Transverse colon (tissue), 4 donors: Measurements from ENCODE around the gene RSRC2. TPM values are rescaled to one million over a fixed set of nuclear protein-coding genes. Genes with fewer than 3 reads are reported as not detected.

Experiments
- DNase-seq: peaks from one replicate; pipeline ENCODE4 v3.0.0-alpha.2; 2019
- H3K27ac ChIP-seq, 4 donors: fragments of 200-600 bp; sonication (generic); 2 replicates each; pipeline ENCODE4 v1.5.1; 2016 to 2018; ENCODE audit warnings: inconsistent platforms in 4 of 4
- H3K27me3 ChIP-seq: fragments of 200-600 bp; sonication (generic); 2 replicates; pipeline ENCODE4 v1.5.1; 2017; ENCODE audit warnings: inconsistent platforms
- H3K36me3 ChIP-seq, 4 donors: fragments of 200-600 bp; sonication (generic); 2 replicates each; pipeline ENCODE4 v1.5.1; 2017 to 2019; ENCODE audit warnings: inconsistent platforms in 4 of 4
- H3K4me1 ChIP-seq, 4 donors: fragments of 200-600 bp; sonication (generic); 2 replicates each; pipeline ENCODE4 v1.5.1; 2017 to 2020; ENCODE audit warnings: inconsistent platforms in 4 of 4
- H3K4me3 ChIP-seq, 4 donors: fragments of 200-600 bp; sonication (generic); 1 replicate in 1 of 4; 2 replicates in 3 of 4; pipeline versions ENCODE4 v1.5.1 to v1.6.1; 2017 to 2019; ENCODE audit warnings: inconsistent platforms in 4 of 4
- H3K9me3 ChIP-seq, 2 donors: fragments of 200-600 bp; sonication (generic); 2 replicates each; pipeline ENCODE4 v1.5.1; 2017 to 2019; ENCODE audit warnings: inconsistent platforms in 2 of 2
- CTCF ChIP-seq, 5 experiments: fragments of 200-600 bp in 3 of 5; fragments of 450-650 bp in 2 of 5; sonication (generic) in 3 of 5; IDR thresholded peaks; 1 replicate in 2 of 5; 2 replicates in 3 of 5; pipeline ENCODE4 v1.5.1; 2016 to 2017; ENCODE audit warnings: antibody characterized with exemption in 5 of 5, inconsistent platforms in 3 of 5, mild to moderate bottlenecking in 2 of 5, moderate library complexity in 1 of 5
- EP300 ChIP-seq: sonication (generic); formaldehyde crosslinking; IDR thresholded peaks from one replicate; pipeline ENCODE4 v1.6.1; 2017; ENCODE audit warnings: antibody characterized with exemption, low read depth
- POLR2A ChIP-seq: fragments of 450-650 bp; IDR thresholded peaks from one replicate; pipeline ENCODE4 v1.6.1; 2016; ENCODE audit warnings: antibody characterized with exemption, mild to moderate bottlenecking, moderate library complexity
- POLR2AphosphoS5 ChIP-seq, 3 donors: sonication (generic); formaldehyde crosslinking; IDR thresholded peaks; one replicate each; pipeline ENCODE4 v1.6.1; 2016; ENCODE audit warnings: antibody characterized with exemption in 3 of 3
- WGBS, 2 donors: methylation state at CpG; one replicate each; pipeline ENCODE4 v1.1.5; 2018; ENCODE audit warnings: low coverage in 1 of 2; 5-methylcytosine and 5-hydroxymethylcytosine counted together
- in situ Hi-C, 4 donors: fragments of 200-750 bp; cut with MboI; loops; one replicate each; pipeline versions ENCODE4 v1.15.0 to v1.15.1; 2017; ENCODE audit warnings: low sequenced_read_pairs in 3 of 4, low pct_ligation_motif_present in 1 of 4, low pct_unique_long_range_greater_than_20kb in 1 of 4
- intact Hi-C: fragments of 100-400 bp; cut with DNase I; formaldehyde crosslinking; loops from one replicate; pipeline ENCODE4 v1.15.1; 2023; ENCODE audit warnings: low total_unique reads
- total RNA-seq, 4 donors: library from RNA; depleted of rRNA; stranded (reverse); fragments of >200 nt; gene quantifications; one replicate each; pipeline ENCODE4 v1.1.0, GENCODE V29; 2016

Gene RSRC2
- total RNA-seq, 4 donors from 2014 or later, result 73.4 to 251 (median 99.7) TPM

DNA sequence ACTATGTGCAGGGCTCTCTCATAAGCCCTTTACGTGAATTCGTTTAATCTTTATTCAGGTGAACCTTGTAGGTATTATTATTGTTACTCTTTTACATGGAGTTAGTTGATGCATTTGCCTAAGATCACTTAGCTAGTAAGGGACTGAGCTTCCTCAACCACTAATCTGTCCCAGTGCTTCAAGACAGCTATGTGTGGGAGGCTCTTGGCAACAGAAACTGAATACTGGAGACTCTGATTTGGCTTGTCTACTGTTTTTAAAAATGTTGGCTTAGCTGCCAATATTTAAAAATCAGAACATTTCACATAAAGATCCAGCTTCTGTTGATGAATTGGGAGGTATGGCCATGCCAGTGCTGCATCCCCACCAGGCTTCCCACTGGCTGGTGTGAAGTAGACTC, 7.1 kb upstream of the RSRC2 start:
- Histone ChIP-seq H3K27ac (no peak overlapping the region), H3K36me3 (peaks cover 0 to 8% (median 0%) of the 10 kb centered on the region in 4 donors), H3K4me1 (no peaks in the 10 kb centered on the region), H3K27me3 (no peaks in the 10 kb centered on the region), H3K9me3 (no peaks in the 10 kb centered on the region), H3K4me3 (no peak overlapping the region)
- intact Hi-C loops (no loop called here), in situ Hi-C loops (no loop called here)
- no peak for TF ChIP-seq POLR2AphosphoS5 (IDR thresholded peaks at IDR 0.05)
- TF ChIP-seq POLR2A, result no peak
- no peak for TF ChIP-seq EP300
- TF ChIP-seq CTCF (IDR thresholded peaks at IDR 0.05), result no peak
- no peak for DNase-seq
- 93 to 96% methylated on average over 2 of the region's 2 CpGs for WGBS, 2 donors

DNA sequence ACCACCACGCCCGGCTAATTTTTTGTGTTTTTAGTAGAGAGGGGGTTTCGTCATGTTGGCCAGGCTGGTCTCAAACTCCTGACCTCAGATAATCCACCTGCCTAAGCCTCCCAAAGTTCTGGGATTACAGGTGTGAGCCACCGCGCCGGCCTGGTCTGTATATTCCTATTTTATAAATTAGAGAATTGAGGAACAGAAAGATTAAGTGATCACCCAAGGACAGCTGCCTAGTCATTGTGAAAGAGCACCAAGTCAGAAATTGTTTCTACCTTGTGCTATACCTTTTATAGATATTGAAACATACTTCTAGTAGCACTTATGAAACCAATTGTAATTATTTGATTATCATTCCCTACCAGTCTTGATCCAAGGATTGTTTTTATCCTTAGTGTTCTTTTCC, 2.3 kb upstream of the RSRC2 start:
- WGBS, 2 donors, result 82 to 88% methylated on average over 3 to 6 of the region's 6 CpGs
- no peak for DNase-seq

GRCh38 chr12:122528582-122528981, 1.8 kb upstream of the RSRC2 start:
- H3K27ac ChIP-seq, result no peak overlapping the region
- TF ChIP-seq CTCF (IDR thresholded peaks at IDR 0.05) (no peak), POLR2A (no peak)
- peaks cover 12 to 33% (median 26%) of the 10 kb centered on the region in 4 donors for H3K4me1 ChIP-seq
- no peak overlapping the region for H3K4me3 ChIP-seq
- no peaks in the 10 kb centered on the region for H3K9me3 ChIP-seq
- in situ Hi-C loops, result no loop called here
- no peak for DNase-seq
- no peaks in the 10 kb centered on the region for H3K27me3 ChIP-seq
- H3K36me3 ChIP-seq, result no peaks in the 10 kb centered on the region
- intact Hi-C loops, result no loop called here
- 85 to 90% methylated on average over 6 to 7 of the region's 7 CpGs for WGBS, 2 donors

More for the DNA sequence above, 2.3 kb upstream of the RSRC2 start:
- H3K27me3 ChIP-seq, result no peaks in the 10 kb centered on the region
- TF ChIP-seq CTCF (IDR thresholded peaks at IDR 0.05) (no peak), POLR2AphosphoS5 (IDR thresholded peaks at IDR 0.05) (no peak), EP300 (no peak), POLR2A (no peak)
- H3K36me3 ChIP-seq, result no peaks in the 10 kb centered on the region
- peaks cover 12 to 29% (median 22%) of the 10 kb centered on the region in 4 donors for H3K4me1 ChIP-seq
- intact Hi-C loops (no loop called here), in situ Hi-C loops (no loop called here)
- no peak overlapping the region for H3K4me3 ChIP-seq
- no peak overlapping the region for H3K27ac ChIP-seq
- H3K9me3 ChIP-seq, result no peaks in the 10 kb centered on the region

- TF ChIP-seq POLR2AphosphoS5 (IDR thresholded peaks at IDR 0.05) (no peak), EP300 (no peak), CTCF (IDR thresholded peaks at IDR 0.05) (no peak), POLR2A (no peak)
- 0 to 1% methylated on average over 12 to 21 of the region's 21 CpGs for WGBS, 2 donors
- H3K4me3 ChIP-seq, result peak overlapping the region; percentile 35 to 95 (median 78)
- H3K27ac ChIP-seq, result peak overlapping the region; percentile 90 to 99 (median 96)
- no peaks in the 10 kb centered on the region for H3K36me3 ChIP-seq
- intact Hi-C loops (no loop called here), in situ Hi-C loops (no loop called here)
- H3K9me3 ChIP-seq, result no peaks in the 10 kb centered on the region
- peaks cover 21 to 43% (median 37%) of the 10 kb centered on the region in 4 donors for H3K4me1 ChIP-seq
- no peaks in the 10 kb centered on the region for H3K27me3 ChIP-seq
- DNase-seq, result peak; percentile 20
These were observed 775 bp upstream of the RSRC2 start for GRCh38 chr12:122527478-122527944.
